GM21526 (cell line): ENCODE results near the gene CALB2.
"Not testable (repeated sequence)": the region's sequence is repeated elsewhere in the genome, so short reads cannot be mapped to it uniquely, and the experiment has no call there.

Source experiments
- ATAC-seq: cut with Tn5 transposase; IDR thresholded peaks from one replicate; pipeline ENCODE4 v1.9.1; 2021; ENCODE audit warnings: moderate library complexity; ENCODE audit not compliant: unreplicated experiment, low FRiP score

CALB2 gene

GRCh38 chr16:71358464-71358998 lies at the start of gene CALB2:
TSS of gene CALB2 (plus strand) at chr16:71358723. CDS start at chr16:71358793, 70 bp downstream.
- ATAC-seq, result peak; percentile 89

GRCh38 chr16:71311553-71312158 lies 46.9 kb upstream of the CALB2 start:
- no peak for ATAC-seq

- ATAC-seq, result not testable (repeated sequence)
Measured at GRCh38 chr16:71313591-71313990, 44.9 kb upstream of the CALB2 start.

- ATAC-seq, result no peak
Measured at GRCh38 chr16:71315269-71315668, 43.3 kb upstream of the CALB2 start.

- no peak for ATAC-seq
Measured at GRCh38 chr16:71319999-71320398, 38.5 kb upstream of the CALB2 start.

- no peak for ATAC-seq
Measured at GRCh38 chr16:71327720-71328119, 30.8 kb upstream of the CALB2 start.

GRCh38 chr16:71328151-71328550 lies 30.4 kb upstream of the CALB2 start:
- ATAC-seq, result no peak

GRCh38 chr16:71337631-71338030 lies 20.9 kb upstream of the CALB2 start:
- no peak for ATAC-seq

GRCh38 chr16:71338193-71338592 lies 20.3 kb upstream of the CALB2 start:
- no peak for ATAC-seq

- ATAC-seq, result no peak
Measured at GRCh38 chr16:71338632-71339031, 19.9 kb upstream of the CALB2 start.

- no peak for ATAC-seq
Measured at GRCh38 chr16:71339236-71340171, 19.0 kb upstream of the CALB2 start.

GRCh38 chr16:71340406-71340805 lies 18.1 kb upstream of the CALB2 start:
- ATAC-seq, result no peak

GRCh38 chr16:71341881-71342280 lies 16.6 kb upstream of the CALB2 start:
- no peak for ATAC-seq

- no peak for ATAC-seq
Measured at GRCh38 chr16:71343078-71343477, 15.4 kb upstream of the CALB2 start.

- ATAC-seq, result no peak
Measured at GRCh38 chr16:71344315-71344905, 14.1 kb upstream of the CALB2 start.

- no peak for ATAC-seq
Measured at GRCh38 chr16:71345031-71345430, 13.5 kb upstream of the CALB2 start.

GRCh38 chr16:71347146-71347545 lies 11.4 kb upstream of the CALB2 start:
- no peak for ATAC-seq

- ATAC-seq, result no peak
Measured at GRCh38 chr16:71348262-71349085, 10.0 kb upstream of the CALB2 start.

- ATAC-seq, result no peak
Measured at GRCh38 chr16:71350821-71351557, 7.5 kb upstream of the CALB2 start.

- ATAC-seq, result no peak
Measured at GRCh38 chr16:71351558-71351901, 7.0 kb upstream of the CALB2 start.
